ENCODE results near the gene COPS9.

The COPS9 gene

DNA sequence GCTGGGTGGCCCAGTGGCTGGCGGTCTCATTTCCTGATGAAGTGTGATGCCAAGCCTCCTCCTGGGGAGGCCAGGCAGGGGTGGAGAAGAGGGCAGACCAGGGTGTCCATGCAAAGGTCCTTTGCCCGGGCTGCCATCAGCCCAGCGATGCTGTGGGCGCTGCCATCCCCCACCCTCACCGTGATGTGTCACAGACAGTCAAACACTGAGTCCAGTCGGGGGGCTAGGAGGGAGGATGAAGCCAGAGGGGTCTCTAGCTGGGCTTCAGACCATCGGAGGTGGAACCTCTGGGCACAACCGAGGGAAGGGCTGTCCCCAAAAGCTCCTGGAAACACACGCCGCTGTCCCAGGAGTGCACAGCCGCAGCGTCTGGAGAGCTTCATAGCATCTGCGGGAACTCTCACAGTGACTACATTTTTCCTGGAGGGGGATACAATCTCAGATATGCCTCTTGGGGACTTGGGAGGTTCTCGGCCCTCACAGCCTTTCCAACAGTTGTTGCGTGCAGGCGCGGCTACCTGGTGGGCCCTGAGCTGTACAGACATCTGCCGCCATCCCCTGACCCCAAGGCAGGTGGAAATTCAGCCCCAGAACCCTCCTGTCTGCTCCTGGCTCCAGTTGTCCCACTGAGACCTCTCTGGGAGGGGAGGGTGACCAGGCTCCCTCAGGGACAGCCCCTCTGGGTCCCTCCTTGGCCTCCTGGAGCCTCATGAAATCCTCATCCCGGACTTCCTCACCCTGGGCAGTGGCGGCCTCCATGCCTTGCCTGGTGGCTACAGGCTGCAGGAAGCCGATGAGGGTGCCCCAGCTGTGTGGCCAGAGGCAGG lies 30.9 kb upstream of the COPS9 start:
- TF ChIP-seq TAF1 (IDR thresholded peaks at IDR 0.05; ENCODE audit: borderline replicate concordance, insufficient read depth, low read length) (no peak), SIN3A (IDR thresholded peaks at IDR 0.05; ENCODE audit: borderline replicate concordance, insufficient read depth, low read length) (no peak), POLR2AphosphoS5 (IDR thresholded peaks at IDR 0.05; ENCODE audit: low read depth, low read length) (no peak), FOXP2 (optimal IDR thresholded peaks at IDR 0.05; ENCODE audit: borderline replicate concordance, extremely low read depth, extremely low read length, insufficient read depth) (no peak)
- TF ChIP-seq, protein P1, sequence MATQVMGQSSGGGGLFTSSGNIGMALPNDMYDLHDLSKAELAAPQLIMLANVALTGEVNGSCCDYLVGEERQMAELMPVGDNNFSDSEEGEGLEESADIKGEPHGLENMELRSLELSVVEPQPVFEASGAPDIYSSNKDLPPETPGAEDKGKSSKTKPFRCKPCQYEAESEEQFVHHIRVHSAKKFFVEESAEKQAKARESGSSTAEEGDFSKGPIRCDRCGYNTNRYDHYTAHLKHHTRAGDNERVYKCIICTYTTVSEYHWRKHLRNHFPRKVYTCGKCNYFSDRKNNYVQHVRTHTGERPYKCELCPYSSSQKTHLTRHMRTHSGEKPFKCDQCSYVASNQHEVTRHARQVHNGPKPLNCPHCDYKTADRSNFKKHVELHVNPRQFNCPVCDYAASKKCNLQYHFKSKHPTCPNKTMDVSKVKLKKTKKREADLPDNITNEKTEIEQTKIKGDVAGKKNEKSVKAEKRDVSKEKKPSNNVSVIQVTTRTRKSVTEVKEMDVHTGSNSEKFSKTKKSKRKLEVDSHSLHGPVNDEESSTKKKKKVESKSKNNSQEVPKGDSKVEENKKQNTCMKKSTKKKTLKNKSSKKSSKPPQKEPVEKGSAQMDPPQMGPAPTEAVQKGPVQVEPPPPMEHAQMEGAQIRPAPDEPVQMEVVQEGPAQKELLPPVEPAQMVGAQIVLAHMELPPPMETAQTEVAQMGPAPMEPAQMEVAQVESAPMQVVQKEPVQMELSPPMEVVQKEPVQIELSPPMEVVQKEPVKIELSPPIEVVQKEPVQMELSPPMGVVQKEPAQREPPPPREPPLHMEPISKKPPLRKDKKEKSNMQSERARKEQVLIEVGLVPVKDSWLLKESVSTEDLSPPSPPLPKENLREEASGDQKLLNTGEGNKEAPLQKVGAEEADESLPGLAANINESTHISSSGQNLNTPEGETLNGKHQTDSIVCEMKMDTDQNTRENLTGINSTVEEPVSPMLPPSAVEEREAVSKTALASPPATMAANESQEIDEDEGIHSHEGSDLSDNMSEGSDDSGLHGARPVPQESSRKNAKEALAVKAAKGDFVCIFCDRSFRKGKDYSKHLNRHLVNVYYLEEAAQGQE (IDR thresholded peaks at IDR 0.05; ENCODE audit: insufficient read depth in 1 of 2, low read depth in 2 of 2, low read length in 2 of 2): no peak

DNA sequence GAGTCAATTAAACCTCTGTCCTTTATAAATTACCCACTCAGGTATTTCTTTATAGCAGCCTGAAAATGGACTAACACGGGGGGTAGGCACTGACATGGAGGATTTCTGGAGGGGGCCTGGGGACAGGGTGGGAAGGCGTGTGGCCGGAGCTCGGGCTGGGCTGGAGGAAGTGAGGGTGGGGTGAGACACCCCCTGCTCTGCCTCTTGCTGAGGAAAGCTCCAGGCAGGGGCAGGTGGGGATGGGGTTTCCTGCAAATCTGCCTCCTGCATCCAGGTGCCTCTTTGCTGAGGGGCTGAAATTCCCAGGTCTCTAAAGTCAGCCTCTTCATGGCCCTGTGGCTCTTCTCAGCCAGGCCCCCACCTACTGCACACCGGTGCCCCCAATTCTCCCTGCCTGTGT lies 30.1 kb upstream of the COPS9 start:
- TF ChIP-seq TAF1 (IDR thresholded peaks at IDR 0.05; ENCODE audit: borderline replicate concordance, insufficient read depth, low read length) (no peak), POLR2AphosphoS5 (IDR thresholded peaks at IDR 0.05; ENCODE audit: low read depth, low read length) (no peak), FOXP2 (optimal IDR thresholded peaks at IDR 0.05; ENCODE audit: borderline replicate concordance, extremely low read depth, extremely low read length, insufficient read depth) (no peak), SIN3A (IDR thresholded peaks at IDR 0.05; ENCODE audit: borderline replicate concordance, insufficient read depth, low read length) (no peak)
- TF ChIP-seq, protein P1 (IDR thresholded peaks at IDR 0.05; ENCODE audit: insufficient read depth in 1 of 2, low read depth in 2 of 2, low read length in 2 of 2): no peak

- TF ChIP-seq TAF1 (IDR thresholded peaks at IDR 0.05; ENCODE audit: borderline replicate concordance, insufficient read depth, low read length): no peak
- no peak for TF ChIP-seq FOXP2 (optimal IDR thresholded peaks at IDR 0.05; ENCODE audit: borderline replicate concordance, extremely low read depth, extremely low read length, insufficient read depth)
- TF ChIP-seq, protein P1 (IDR thresholded peaks at IDR 0.05; ENCODE audit: insufficient read depth in 1 of 2, low read depth in 2 of 2, low read length in 2 of 2): no peak
- TF ChIP-seq POLR2AphosphoS5 (IDR thresholded peaks at IDR 0.05; ENCODE audit: low read depth, low read length): no peak
- no peak for TF ChIP-seq SIN3A (IDR thresholded peaks at IDR 0.05; ENCODE audit: borderline replicate concordance, insufficient read depth, low read length)
These were observed 29.6 kb upstream of the COPS9 start for GRCh38 chr2:240165661-240166060.

DNA sequence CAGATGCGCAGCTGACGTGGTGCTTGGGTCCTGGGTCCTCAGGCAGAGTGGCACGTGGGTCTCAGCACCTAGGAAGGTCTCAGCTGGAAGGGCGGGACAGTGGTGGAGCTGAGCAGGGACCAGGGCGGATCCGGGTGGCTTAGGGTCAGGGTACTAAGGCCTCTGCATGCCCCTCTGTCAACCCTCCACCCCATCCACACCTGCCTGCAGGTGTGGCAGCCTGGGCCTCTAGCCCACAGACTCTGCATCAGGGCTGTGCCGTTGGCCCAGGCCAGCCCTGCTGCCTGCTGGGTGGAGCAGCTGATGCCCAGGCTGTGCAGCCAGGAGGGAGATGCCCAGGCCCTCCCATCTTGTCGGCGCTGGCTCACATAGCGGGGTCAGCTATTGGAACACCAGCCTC lies 28.9 kb upstream of the COPS9 start:
- no peak for TF ChIP-seq FOXP2 (optimal IDR thresholded peaks at IDR 0.05; ENCODE audit: borderline replicate concordance, extremely low read depth, extremely low read length, insufficient read depth)
- TF ChIP-seq POLR2AphosphoS5 (IDR thresholded peaks at IDR 0.05; ENCODE audit: low read depth, low read length): no peak
- TF ChIP-seq SIN3A (IDR thresholded peaks at IDR 0.05; ENCODE audit: borderline replicate concordance, insufficient read depth, low read length): no peak
- no peak for TF ChIP-seq TAF1 (IDR thresholded peaks at IDR 0.05; ENCODE audit: borderline replicate concordance, insufficient read depth, low read length)
- TF ChIP-seq, protein P1 (IDR thresholded peaks at IDR 0.05; ENCODE audit: insufficient read depth in 1 of 2, low read depth in 2 of 2, low read length in 2 of 2): no peak
